Raji (cell line): Measurements from ENCODE around the gene ECT2L.

Experiments
- POLR2A ChIP-seq: IDR thresholded peaks from 2 replicates; pipeline ENCODE4 v1.6.1; 2011; ENCODE audit warnings: low read depth, low read length, control low read depth; ENCODE audit not compliant: insufficient read depth

Gene ECT2L

DNA sequence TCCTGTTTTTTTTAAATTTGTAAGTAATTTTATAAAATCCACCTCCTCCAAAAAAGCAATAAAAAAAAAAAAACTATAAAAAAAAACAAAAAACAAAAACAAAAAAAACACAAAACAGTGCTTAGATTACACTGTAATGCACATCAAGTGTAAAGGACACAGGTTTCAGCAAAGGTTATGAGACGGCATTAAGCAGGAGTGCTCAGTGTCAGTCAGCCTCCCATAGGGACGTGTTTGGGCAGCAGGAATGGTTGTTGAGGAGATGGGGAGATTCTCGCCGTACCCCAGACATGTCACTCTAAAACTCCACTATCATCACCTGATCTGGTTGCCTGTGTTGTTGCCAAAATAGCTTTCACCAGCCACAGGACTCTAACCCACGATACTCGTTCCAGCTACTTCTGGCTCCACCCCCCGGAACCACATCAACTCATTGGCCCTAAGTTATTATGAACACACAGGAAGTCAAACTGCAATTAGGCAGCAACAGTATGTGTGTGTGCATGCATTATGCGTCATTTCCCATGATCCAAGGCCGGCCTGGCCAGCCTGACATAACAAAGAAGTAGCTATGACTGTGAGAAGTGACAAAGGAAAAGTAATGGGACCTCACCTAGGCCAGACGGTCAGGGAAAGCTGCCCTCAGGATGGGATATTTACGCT lies 28.7 kb downstream of the ECT2L start:
- TF ChIP-seq POLR2A = no peak

DNA sequence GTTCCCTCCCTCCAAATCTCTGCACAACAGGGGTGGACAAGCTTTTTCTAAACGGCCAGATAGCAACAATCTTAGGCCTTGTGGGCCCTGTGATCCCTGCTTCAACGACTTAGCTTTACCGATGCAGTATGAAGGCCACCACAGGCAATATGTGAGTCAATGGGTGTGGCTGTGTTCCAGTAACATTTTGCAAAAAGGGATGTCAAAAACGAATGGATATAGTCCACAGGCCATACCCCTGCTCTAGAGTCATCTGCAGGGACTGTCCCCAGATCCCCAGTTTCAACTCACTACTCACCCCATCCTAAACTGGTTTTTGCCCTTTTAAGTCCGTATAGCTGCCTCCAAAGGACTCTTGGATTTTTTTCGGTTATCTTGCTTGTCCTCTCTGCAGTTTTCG lies 34.4 kb downstream of the ECT2L start:
- TF ChIP-seq POLR2A = no peak

DNA sequence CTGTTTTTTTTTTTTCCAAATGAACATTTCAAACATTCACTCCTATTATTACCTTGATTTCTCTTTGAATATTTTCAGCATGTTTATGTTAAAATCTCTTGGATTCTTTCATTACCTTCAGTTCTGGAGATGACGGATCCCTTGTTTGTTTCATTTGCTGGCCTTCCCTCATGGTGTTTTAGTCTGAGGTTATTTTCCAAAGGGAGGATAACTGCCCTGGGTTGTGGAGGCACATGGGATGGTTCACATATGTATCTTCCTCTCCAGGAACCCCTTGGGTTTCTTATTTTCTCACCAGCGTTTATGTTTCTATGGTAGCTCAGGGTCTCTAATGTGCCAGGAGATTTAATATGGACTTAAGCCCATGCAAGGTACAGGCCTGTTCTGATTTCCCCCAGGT lies 36.3 kb downstream of the ECT2L start:
- TF ChIP-seq POLR2A = no peak

- TF ChIP-seq POLR2A = no peak
These were observed 38.1 kb downstream of the ECT2L start for GRCh38 chr6:138833816-138834539.

DNA sequence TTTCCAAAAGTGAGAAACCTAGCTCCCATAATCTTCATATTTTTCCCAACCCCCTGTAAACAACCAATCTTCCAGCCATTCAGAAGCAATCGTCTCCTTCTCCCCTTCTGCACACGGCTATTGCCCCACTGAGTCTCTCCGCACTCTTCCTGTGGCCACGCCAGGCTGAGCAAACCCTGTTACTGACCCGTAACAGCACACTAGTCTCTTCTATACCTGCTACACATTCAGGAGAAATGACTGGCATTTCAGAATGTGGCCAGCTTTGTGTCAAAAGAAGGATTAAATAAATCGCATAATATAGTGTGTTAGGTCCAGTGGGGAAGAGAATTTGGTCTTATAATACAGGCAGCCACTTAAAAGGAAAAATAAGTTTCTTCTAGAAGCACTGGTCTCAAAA lies 41.4 kb downstream of the ECT2L start:
- no peak for TF ChIP-seq POLR2A

DNA sequence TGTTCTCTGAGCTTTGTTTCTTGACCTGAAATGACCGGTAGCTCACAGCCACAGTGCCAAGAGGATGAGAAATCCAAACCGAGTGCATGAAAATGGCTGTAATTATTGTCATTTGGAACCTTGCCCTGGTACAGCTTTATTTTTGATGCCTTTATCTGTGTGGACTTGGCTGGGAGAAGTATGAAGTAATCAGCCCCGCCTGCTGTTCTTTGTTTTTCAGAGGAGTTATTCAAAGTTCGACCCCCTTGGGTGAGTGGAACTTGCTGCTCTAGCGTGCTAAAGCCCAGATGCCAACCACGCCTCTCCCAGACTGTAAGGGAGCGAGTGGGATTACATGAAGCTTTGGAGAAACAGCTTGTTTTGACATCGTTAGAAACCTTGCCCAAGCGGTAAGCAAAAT lies 48.3 kb downstream of the ECT2L start:
- TF ChIP-seq POLR2A = no peak

GRCh38 chr6:138847884-138848283 lies 52.0 kb downstream of the ECT2L start:
- no peak for TF ChIP-seq POLR2A

DNA sequence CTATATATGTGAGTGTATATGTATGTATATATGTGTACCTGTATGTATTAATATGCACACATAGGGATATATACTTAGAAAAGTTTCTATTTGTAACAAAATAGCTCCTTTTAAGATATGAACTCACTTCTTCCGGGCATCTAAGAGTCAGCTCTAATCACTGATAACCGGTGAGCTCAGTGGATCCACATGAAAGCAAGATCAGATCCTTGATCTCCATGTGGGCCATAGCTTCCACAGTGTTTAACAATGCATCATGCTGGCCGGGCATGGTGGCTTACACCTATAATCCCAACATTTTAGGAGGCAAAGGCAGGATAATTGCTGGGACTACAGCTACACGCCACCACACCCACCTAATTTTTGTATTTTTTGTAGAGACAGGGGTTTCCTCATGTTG lies 52.6 kb downstream of the ECT2L start:
- TF ChIP-seq POLR2A = no peak

DNA sequence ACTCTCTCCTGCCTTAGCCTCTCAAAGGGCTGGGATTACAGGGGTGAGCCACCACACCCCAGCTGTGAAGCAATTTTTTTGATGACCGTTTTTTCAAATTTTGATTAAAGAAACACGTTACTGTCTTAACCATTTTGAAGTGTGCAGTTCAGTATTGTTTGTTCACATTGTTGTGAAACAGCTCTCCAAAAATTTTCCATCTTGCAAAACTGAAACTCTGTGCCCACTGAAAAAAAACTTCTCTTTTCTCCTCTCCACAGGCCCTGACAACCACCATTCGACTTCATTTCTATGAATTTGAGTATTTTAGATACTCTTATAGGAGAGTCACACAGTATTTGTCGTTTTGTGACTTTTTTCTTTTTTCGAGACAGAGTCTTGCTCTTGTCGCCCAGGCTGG lies 53.9 kb downstream of the ECT2L start:
- TF ChIP-seq POLR2A = no peak

- TF ChIP-seq POLR2A = no peak
These were observed 60.8 kb downstream of the ECT2L start for GRCh38 chr6:138856654-138857053.

DNA sequence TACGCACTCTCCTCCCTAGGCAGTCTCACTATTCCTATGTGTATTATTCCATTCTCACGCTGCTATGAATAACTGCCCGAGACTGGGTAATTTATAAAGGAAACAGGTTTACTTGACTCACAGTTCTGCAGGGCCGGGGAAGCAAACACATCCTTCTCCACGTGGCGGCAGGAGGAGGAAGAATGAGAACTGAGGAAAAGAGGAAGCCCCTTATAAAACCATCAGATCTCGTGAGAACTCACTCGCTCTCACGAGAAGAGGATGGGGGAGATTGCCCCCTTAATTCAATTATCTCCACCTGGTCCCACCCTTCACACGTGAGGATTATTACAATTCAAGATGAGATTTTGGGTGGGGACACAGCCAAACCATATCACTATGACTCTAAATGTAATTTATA lies 61.9 kb downstream of the ECT2L start:
- no peak for TF ChIP-seq POLR2A

DNA sequence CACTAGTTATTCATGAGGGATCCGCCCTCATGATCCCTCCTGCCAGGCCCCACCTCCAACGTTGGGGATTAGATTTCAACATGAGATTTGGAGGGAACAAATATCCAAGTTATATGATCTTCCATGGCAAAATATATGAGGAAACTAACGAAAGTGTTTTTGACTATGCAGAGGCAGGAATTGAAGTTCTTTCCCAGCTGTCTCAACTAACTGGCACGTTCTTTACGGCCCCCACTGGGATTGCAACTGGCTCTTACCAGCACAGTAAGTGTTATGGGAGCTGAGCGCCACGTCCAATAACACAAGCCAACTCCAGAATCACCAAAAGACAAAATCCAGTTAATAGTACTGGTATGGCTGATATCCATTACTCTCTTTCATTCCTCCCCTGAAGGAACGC lies 66.6 kb downstream of the ECT2L start:
- TF ChIP-seq POLR2A = no peak

DNA sequence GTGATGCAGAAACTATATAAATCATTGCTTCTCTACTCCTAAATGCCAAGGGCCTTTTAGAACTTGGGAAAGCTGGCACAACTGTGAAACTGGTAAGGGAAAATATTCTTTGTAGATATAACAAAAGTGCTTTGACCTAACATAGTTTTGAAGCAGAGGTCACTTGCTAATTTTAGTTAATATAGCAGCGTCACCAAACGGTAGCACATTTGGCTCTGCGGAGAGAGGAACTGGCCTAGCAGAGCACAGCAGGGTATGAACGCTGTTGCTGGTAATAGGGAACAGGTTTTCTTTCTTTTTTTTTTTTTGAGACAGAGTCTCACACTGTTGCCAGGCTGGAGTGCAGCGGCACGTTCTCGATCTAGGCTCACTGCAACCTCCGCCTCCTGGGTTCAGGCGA lies 67.4 kb downstream of the ECT2L start:
- no peak for TF ChIP-seq POLR2A

GRCh38 chr6:138864343-138864890 lies 68.5 kb downstream of the ECT2L start:
- no peak for TF ChIP-seq POLR2A

DNA sequence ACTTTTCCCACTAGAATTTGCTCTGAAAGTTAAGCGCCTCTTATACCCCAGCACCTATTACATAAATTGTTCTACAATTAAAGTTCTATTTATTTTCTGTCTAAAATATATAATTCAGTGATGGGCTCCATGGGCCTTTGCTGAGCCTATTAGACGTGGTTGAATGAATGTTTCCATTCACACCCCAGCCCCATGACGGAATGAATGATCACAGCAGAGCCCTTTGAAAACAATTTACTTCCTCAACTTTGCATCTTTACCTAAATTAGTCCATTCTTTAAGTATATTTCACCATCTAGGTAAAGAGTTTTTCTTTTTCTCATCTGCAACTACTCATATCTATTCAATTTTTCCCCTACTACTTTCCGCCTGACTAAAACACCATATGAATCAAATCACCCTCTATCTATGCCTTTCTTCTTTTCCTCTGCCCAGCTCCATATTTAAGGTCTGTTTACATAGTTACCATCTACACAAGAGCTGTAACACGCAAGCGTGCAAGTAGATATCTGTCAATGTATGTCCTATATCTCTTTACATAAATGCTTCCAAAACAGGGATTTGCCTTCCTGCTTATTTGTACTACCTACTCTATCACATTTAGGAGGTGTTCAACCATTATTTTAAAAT lies 69.7 kb downstream of the ECT2L start:
- TF ChIP-seq POLR2A = no peak

DNA sequence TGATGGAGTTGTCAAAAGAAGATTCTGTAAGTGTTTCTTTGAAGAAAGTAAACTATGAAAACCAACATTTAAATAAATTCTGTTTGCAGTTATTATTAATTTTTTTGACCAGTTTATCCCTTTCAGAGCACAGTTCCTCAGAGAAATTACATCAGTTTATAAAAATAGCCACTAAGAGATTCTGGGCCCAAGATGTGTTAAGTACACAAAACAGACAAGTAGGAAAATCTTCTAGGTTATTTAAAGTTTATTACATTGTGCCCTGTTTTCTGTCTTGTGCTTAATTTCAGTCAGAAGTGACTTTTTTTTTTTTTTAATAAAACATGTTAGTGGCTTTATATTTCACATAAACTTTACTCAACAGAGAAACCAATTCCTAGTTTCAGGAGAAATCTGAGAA lies 72.3 kb downstream of the ECT2L start:
- TF ChIP-seq POLR2A = no peak

GRCh38 chr6:138869398-138869797 lies 73.5 kb downstream of the ECT2L start:
- no peak for TF ChIP-seq POLR2A

DNA sequence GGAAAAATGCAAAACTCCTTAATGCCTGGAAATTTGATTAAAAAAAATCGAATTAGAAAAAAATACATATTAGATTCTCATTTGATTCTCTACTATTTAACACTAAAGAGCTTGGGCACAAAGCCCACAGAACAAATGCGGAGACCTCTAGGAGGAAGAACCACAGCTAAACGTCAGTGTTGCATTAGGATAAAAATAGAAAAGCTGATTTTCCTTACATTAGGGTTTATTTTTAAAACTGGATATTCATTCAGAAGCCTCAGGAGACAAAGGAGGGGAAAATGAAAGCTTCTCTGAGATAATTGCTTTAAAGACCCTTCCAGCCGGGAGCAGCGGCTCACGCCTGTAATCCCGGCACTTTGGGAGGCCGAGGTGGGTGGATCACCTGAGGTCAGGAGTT lies 77.3 kb downstream of the ECT2L start:
- TF ChIP-seq POLR2A = no peak
